Omental fat pad (tissue), 4 donors: ENCODE measurements around the gene SCAP. TPM values are rescaled to one million over a fixed set of nuclear protein-coding genes. Genes with fewer than 3 reads are reported as not detected.

Experiments used
- ATAC-seq: fragments of 150-250 bp; one replicate; pipeline ENCODE4 v1.9.1; 2016; ENCODE audit warnings: mild to moderate bottlenecking, moderate library complexity; ENCODE audit not compliant: low FRiP score
- DNase-seq: peaks from one replicate; pipeline ENCODE4 v3.0.0-alpha.2; 2019; ENCODE audit warnings: low spot score
- total RNA-seq, 4 donors: library from RNA; depleted of rRNA; stranded (reverse); fragments of >200 nt; gene quantifications; one replicate each; pipeline ENCODE4 v1.1.0, GENCODE V29; 2016
- TF ChIP-seq, protein P1 (sequence below), 3 donors: fragments of 450-650 bp; IDR thresholded peaks; one replicate each; pipeline ENCODE4 v1.5.1; 2016 to 2017; ENCODE audit warnings: antibody characterized with exemption in 3 of 3, mild to moderate bottlenecking in 3 of 3, moderate library complexity in 2 of 3

SCAP gene
- total RNA-seq, 4 donors from 2014 or later = 57.7 to 83.2 (median 78.7) TPM

GRCh38 chr3:47419083-47420043 lies 56.4 kb downstream of the SCAP start:
- DNase-seq = no peak
- ATAC-seq = no peak
- TF ChIP-seq, protein P1, sequence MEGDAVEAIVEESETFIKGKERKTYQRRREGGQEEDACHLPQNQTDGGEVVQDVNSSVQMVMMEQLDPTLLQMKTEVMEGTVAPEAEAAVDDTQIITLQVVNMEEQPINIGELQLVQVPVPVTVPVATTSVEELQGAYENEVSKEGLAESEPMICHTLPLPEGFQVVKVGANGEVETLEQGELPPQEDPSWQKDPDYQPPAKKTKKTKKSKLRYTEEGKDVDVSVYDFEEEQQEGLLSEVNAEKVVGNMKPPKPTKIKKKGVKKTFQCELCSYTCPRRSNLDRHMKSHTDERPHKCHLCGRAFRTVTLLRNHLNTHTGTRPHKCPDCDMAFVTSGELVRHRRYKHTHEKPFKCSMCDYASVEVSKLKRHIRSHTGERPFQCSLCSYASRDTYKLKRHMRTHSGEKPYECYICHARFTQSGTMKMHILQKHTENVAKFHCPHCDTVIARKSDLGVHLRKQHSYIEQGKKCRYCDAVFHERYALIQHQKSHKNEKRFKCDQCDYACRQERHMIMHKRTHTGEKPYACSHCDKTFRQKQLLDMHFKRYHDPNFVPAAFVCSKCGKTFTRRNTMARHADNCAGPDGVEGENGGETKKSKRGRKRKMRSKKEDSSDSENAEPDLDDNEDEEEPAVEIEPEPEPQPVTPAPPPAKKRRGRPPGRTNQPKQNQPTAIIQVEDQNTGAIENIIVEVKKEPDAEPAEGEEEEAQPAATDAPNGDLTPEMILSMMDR (IDR thresholded peaks at IDR 0.05) = no peak

GRCh38 chr3:47418167-47419082 lies 57.3 kb downstream of the SCAP start:
- no peak for ATAC-seq

DNA sequence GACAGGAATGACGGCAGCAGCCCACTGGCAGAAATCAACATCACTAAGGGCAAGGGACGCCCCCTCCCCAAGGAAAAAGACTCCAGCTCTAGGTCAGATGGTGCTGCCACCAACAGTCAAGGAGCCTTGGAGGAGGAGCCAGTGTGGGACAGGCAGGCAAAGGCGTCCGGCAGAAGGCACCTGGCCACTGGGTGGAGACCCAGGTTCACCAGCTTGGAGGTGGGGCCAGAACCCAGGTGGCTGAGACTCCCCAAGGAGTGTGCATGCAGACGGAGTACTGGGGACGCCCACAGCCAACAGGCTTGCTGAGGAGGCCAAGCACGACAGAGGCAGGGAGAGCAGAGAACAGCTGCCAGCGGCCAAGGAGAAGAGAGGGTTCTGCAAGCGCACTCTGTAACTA lies 59.7 kb downstream of the SCAP start:
- TF ChIP-seq, protein P1 (IDR thresholded peaks at IDR 0.05) = no peak
- ATAC-seq (no peak), DNase-seq (no peak)

More at GRCh38 chr3:47418167-47419082, 57.3 kb downstream of the SCAP start:
- TF ChIP-seq, protein P1 (IDR thresholded peaks at IDR 0.05) = no peak
- no peak for DNase-seq

GRCh38 chr3:47414666-47415587 lies 60.8 kb downstream of the SCAP start:
- TF ChIP-seq, protein P1 (IDR thresholded peaks at IDR 0.05) = no peak
- ATAC-seq (no peak), DNase-seq (no peak)

DNA sequence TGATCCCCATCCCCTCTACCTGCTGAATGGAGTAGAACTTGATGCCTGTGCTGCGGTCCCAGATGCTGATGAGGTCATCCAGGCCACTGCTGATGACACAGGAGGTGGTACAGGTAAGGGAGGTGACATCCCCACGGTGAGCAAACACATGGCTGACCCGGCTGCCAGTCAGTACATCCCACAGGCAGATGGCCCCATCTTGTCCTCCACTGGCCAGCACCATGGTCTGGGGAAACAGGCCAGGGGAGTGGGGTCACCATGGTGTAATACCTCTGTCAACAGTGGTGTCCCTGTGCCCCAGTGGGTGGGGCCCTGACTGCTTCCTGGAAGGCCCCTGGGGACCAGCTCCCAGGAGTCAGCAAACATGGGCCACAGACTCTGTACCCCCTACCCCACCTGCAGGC lies 61.6 kb downstream of the SCAP start:
- TF ChIP-seq, protein P1 (IDR thresholded peaks at IDR 0.05) = no peak
- ATAC-seq (no peak), DNase-seq (no peak)

- ATAC-seq (no peak), DNase-seq (no peak)
- TF ChIP-seq, protein P1 (IDR thresholded peaks at IDR 0.05) = no peak
Observed at GRCh38 chr3:47413751-47414150, 62.0 kb downstream of the SCAP start.
